ENCODE measurements around the gene CELA3A. TPM values are rescaled to one million over a fixed set of nuclear protein-coding genes. Genes with fewer than 3 reads are reported as not detected.
"Not testable (repeated sequence)": the region's sequence is repeated elsewhere in the genome, so short reads cannot be mapped to it uniquely, and the experiment has no call there.

The CELA3A gene
- total RNA-seq, 1 experiment from 2014 or later = not detected

- H3K36me3 Mint-ChIP-seq (ENCODE audit: insufficient read depth, unreplicated experiment); DNase-seq (ENCODE audit: unreplicated experiment); H3K4me3 Mint-ChIP-seq (ENCODE audit: unreplicated experiment); H3K27me3 Mint-ChIP-seq (ENCODE audit: insufficient read depth, unreplicated experiment); BruUV-seq (replicated peaks); CTCF ChIA-PET; H3K27ac Mint-ChIP-seq (ENCODE audit: low read depth, unreplicated experiment); POLR2A ChIA-PET; H3K4me1 Mint-ChIP-seq (ENCODE audit: insufficient read depth, unreplicated experiment); intact Hi-C loops (cut with micrococcal nuclease); H3K9me3 Mint-ChIP-seq (ENCODE audit: unreplicated experiment): not testable (repeated sequence)
These were observed 13.2 kb downstream of the CELA3A start for GRCh38 chr1:22014575-22015206.

GRCh38 chr1:22018583-22019559 lies 17.4 kb downstream of the CELA3A start:
- POLR2A ChIA-PET = interaction anchor here (0.7 to 0.9 kb wide), 5 partner anchors 35 to 139 kb away, joined by 3 read pairs; no protein-coding TSS in a partner anchor
- H3K27me3 Mint-ChIP-seq (ENCODE audit: insufficient read depth, unreplicated experiment) = no peaks in the 10 kb centered on the region
- BruUV-seq (replicated peaks) = no TSS peak
- no peak overlapping the region for H3K4me3 Mint-ChIP-seq (ENCODE audit: unreplicated experiment)
- H3K36me3 Mint-ChIP-seq (ENCODE audit: insufficient read depth, unreplicated experiment) = peaks cover 5% of the 10 kb centered on the region
- DNase-seq (ENCODE audit: unreplicated experiment) = peak; percentile 90
- CTCF ChIA-PET = interaction anchor here (0.6 to 0.7 kb wide), 6 partner anchors 9 to 1146 kb away, joined by 3 to 6 read pairs (median 3); partner anchors contain the start of gene CELA3A
- intact Hi-C loops (cut with micrococcal nuclease) = no loop called here
- no peak overlapping the region for H3K27ac Mint-ChIP-seq (ENCODE audit: low read depth, unreplicated experiment)
- no peaks in the 10 kb centered on the region for H3K9me3 Mint-ChIP-seq (ENCODE audit: unreplicated experiment)
- peak; percentile 8 for TF ChIP-seq CTCF (IDR thresholded peaks at IDR 0.05; ENCODE audit: unreplicated experiment)
- peaks cover 15% of the 10 kb centered on the region for H3K4me1 Mint-ChIP-seq (ENCODE audit: insufficient read depth, unreplicated experiment)

- TF ChIP-seq CTCF (IDR thresholded peaks at IDR 0.05; ENCODE audit: unreplicated experiment) = no peak
- Mint-ChIP-seq H3K27ac (ENCODE audit: low read depth, unreplicated experiment) (no peak overlapping the region), H3K4me3 (ENCODE audit: unreplicated experiment) (no peak overlapping the region), H3K4me1 (ENCODE audit: insufficient read depth, unreplicated experiment) (peaks cover 20% of the 10 kb centered on the region), H3K9me3 (ENCODE audit: unreplicated experiment) (no peaks in the 10 kb centered on the region), H3K36me3 (ENCODE audit: insufficient read depth, unreplicated experiment) (peaks cover 5% of the 10 kb centered on the region), H3K27me3 (ENCODE audit: insufficient read depth, unreplicated experiment) (no peaks in the 10 kb centered on the region)
- CTCF ChIA-PET = interaction anchor here (0.9 to 1.8 kb wide), 2 partner anchors 64 to 70 kb away, joined by 3 to 8 read pairs; no protein-coding TSS in a partner anchor
- intact Hi-C loops (cut with micrococcal nuclease) = loop anchor here (5.0 kb wide), 1 partner anchor 319 kb away; no protein-coding TSS in a partner anchor
- no TSS peak for BruUV-seq (replicated peaks)
- POLR2A ChIA-PET = interaction anchor here (0.6 kb wide), 1 partner anchor 31 kb away, joined by 4 read pairs; the partner anchor contains the start of gene CDC42
- no peak for DNase-seq (ENCODE audit: unreplicated experiment)
These were observed 19.6 kb downstream of the CELA3A start for GRCh38 chr1:22021061-22021460.

- peaks cover 3% of the 10 kb centered on the region for H3K36me3 Mint-ChIP-seq (ENCODE audit: insufficient read depth, unreplicated experiment)
- no peak for DNase-seq (ENCODE audit: unreplicated experiment)
- peak overlapping the region; percentile 93 for H3K27ac Mint-ChIP-seq (ENCODE audit: low read depth, unreplicated experiment)
- POLR2A ChIA-PET = interaction anchor here (0.5 to 3.9 kb wide), 30 partner anchors 10 to 428 kb away, joined by 3 to 111 read pairs (median 4); partner anchors contain the start of genes CDC42, HSPG2 and USP48
- CTCF ChIA-PET = interaction anchor here (0.6 to 1.9 kb wide), 9 partner anchors 17 to 292 kb away, joined by 3 to 8 read pairs (median 4); partner anchors contain the start of gene USP48
- intact Hi-C loops (cut with micrococcal nuclease) = loop anchor here (5.0 kb wide), 1 partner anchor 322 kb away; no protein-coding TSS in a partner anchor
- BruUV-seq (replicated peaks) = TSS peak; percentile 56
- H3K27me3 Mint-ChIP-seq (ENCODE audit: insufficient read depth, unreplicated experiment) = no peaks in the 10 kb centered on the region
- TF ChIP-seq CTCF (IDR thresholded peaks at IDR 0.05; ENCODE audit: unreplicated experiment) = no peak
- no peaks in the 10 kb centered on the region for H3K9me3 Mint-ChIP-seq (ENCODE audit: unreplicated experiment)
- H3K4me1 Mint-ChIP-seq (ENCODE audit: insufficient read depth, unreplicated experiment) = peaks cover 13% of the 10 kb centered on the region
- H3K4me3 Mint-ChIP-seq (ENCODE audit: unreplicated experiment) = peak overlapping the region; percentile 79
These were observed 23.3 kb downstream of the CELA3A start for GRCh38 chr1:22024485-22025367.
